ENCODE data around the gene KLF6. TPM values are rescaled to one million over a fixed set of nuclear protein-coding genes. Genes with fewer than 3 reads are reported as not detected.

Gene KLF6
- polyA plus RNA-seq, 3 donors = 66.9 to 325 (median 73.8) TPM

GRCh38 chr10:3797750-3798149 lies 12.7 kb upstream of the KLF6 start:
- H3K27ac ChIP-seq (ENCODE audit: low read depth, low read length) = no peak overlapping the region
- WGBS, 3 donors = 0 to 95% (median 86%) methylated on average over 1 of the region's 1 CpG

- H3K27ac ChIP-seq (ENCODE audit: low read depth, low read length) = no peak overlapping the region
- WGBS, 3 donors = 96 to 99% (median 99%) methylated on average over 3 of the region's 3 CpGs
These were observed 8.5 kb upstream of the KLF6 start for GRCh38 chr10:3793553-3793952.

GRCh38 chr10:3792710-3793219 lies 7.8 kb upstream of the KLF6 start:
- WGBS, 3 donors = 62 to 77% (median 67%) methylated on average over 4 of the region's 4 CpGs

GRCh38 chr10:3791974-3792633 lies 7.1 kb upstream of the KLF6 start:
- H3K27ac ChIP-seq (ENCODE audit: low read depth, low read length) = no peak overlapping the region
- WGBS, 3 donors = 77 to 88% (median 86%) methylated on average over 3 of the region's 3 CpGs

More at GRCh38 chr10:3792710-3793219, 7.8 kb upstream of the KLF6 start:
- H3K27ac ChIP-seq (ENCODE audit: low read depth, low read length) = no peak overlapping the region

GRCh38 chr10:3790858-3791257 lies 5.8 kb upstream of the KLF6 start:
- 93 to 98% (median 96%) methylated on average over 6 of the region's 6 CpGs for WGBS, 3 donors
- H3K27ac ChIP-seq (ENCODE audit: low read depth, low read length) = no peak overlapping the region

- no peak overlapping the region for H3K27ac ChIP-seq (ENCODE audit: low read depth, low read length)
- WGBS, 3 donors = 100% methylated on average over 1 of the region's 1 CpG
These were observed 5.3 kb upstream of the KLF6 start for GRCh38 chr10:3790272-3790671.

- WGBS, 3 donors = 50 to 95% (median 93%) methylated on average over 2 of the region's 2 CpGs
These were observed 4.6 kb upstream of the KLF6 start for GRCh38 chr10:3789621-3790020.

GRCh38 chr10:3787816-3788215 lies 2.8 kb upstream of the KLF6 start:
- 77 to 87% (median 86%) methylated on average over 9 of the region's 9 CpGs for WGBS, 3 donors
- no peak overlapping the region for H3K27ac ChIP-seq (ENCODE audit: low read depth, low read length)

More at GRCh38 chr10:3789621-3790020, 4.6 kb upstream of the KLF6 start:
- H3K27ac ChIP-seq (ENCODE audit: low read depth, low read length) = no peak overlapping the region

GRCh38 chr10:3787016-3787400 lies 2.0 kb upstream of the KLF6 start:
- 81 to 95% (median 88%) methylated on average over 3 of the region's 3 CpGs for WGBS, 3 donors
- no peak overlapping the region for H3K27ac ChIP-seq (ENCODE audit: low read depth, low read length)

- 44 to 83% (median 82%) methylated on average over 18 of the region's 18 CpGs for WGBS, 3 donors
- H3K27ac ChIP-seq (ENCODE audit: low read depth, low read length) = no peak overlapping the region
These were observed 1.4 kb upstream of the KLF6 start for GRCh38 chr10:3786295-3787015.

GRCh38 chr10:3785851-3786271 lies 852 bp upstream of the KLF6 start:
- H3K27ac ChIP-seq (ENCODE audit: low read depth, low read length) = peak overlapping the region; percentile 99
- 1% methylated on average over 18 of the region's 18 CpGs for WGBS, 3 donors

GRCh38 chr10:3785251-3785850 lies 342 bp upstream of the KLF6 start:
- peak overlapping the region; percentile 100 for H3K27ac ChIP-seq (ENCODE audit: low read depth, low read length)
- WGBS, 3 donors = 0 to 1% (median 1%) methylated on average over 38 to 76 of the region's 76 CpGs

- peak overlapping the region; percentile 100 for H3K27ac ChIP-seq (ENCODE audit: low read depth, low read length)
- 0% methylated on average over 22 of the region's 22 CpGs for whole genome bisulfite sequencing, 3 donors
These were observed 1.2 kb downstream of the KLF6 start for GRCh38 chr10:3783682-3784432.

GRCh38 chr10:3783316-3783681 lies 1.7 kb downstream of the KLF6 start:
- 0 to 1% (median 0%) methylated on average over 12 of the region's 12 CpGs for WGBS, 3 donors
- H3K27ac ChIP-seq (ENCODE audit: low read depth, low read length) = peak overlapping the region; percentile 100

GRCh38 chr10:3782451-3783315 lies 2.3 kb downstream of the KLF6 start:
- WGBS, 3 donors = 1 to 31% (median 1%) methylated on average over 13 of the region's 13 CpGs
- peak overlapping the region; percentile 100 for H3K27ac ChIP-seq (ENCODE audit: low read depth, low read length)

- H3K27ac ChIP-seq (ENCODE audit: low read depth, low read length) = peak overlapping the region; percentile 100
- WGBS, 3 donors = 20 to 49% (median 28%) methylated on average over 8 of the region's 8 CpGs
These were observed 2.9 kb downstream of the KLF6 start for GRCh38 chr10:3782146-3782450.

- peak overlapping the region; percentile 100 for H3K27ac ChIP-seq (ENCODE audit: low read depth, low read length)
- 36 to 72% (median 41%) methylated on average over 31 of the region's 31 CpGs for WGBS, 3 donors
These were observed 3.4 kb downstream of the KLF6 start for GRCh38 chr10:3781468-3782145.
